Measurements from ENCODE around the gene FGF6.

DNA sequence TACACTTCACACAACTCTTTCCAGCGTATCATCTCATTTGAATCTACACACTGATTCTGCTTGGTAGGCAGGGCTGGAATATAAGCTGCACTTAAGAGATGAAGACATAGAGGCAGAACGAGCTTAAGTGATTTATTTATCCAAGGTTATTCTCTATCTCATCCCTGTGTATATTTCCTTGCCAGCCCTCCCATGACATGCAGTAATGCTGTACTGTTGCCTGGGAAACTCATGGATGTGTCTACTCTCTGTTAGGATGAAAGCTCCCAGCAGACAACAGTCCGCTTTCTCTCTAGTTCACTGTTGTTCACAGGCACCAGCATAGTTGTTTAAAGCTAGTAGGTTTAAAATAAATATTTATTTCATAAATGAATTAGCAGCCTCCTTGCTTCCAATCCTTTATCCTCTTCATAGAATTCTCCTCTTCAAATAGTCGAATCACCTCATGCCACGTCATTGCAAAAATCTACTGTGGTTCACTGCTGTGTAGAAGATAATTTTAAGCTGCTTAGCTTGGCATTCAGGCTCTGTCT lies 25.4 kb downstream of the FGF6 start:
- TF ChIP-seq, protein P1, sequence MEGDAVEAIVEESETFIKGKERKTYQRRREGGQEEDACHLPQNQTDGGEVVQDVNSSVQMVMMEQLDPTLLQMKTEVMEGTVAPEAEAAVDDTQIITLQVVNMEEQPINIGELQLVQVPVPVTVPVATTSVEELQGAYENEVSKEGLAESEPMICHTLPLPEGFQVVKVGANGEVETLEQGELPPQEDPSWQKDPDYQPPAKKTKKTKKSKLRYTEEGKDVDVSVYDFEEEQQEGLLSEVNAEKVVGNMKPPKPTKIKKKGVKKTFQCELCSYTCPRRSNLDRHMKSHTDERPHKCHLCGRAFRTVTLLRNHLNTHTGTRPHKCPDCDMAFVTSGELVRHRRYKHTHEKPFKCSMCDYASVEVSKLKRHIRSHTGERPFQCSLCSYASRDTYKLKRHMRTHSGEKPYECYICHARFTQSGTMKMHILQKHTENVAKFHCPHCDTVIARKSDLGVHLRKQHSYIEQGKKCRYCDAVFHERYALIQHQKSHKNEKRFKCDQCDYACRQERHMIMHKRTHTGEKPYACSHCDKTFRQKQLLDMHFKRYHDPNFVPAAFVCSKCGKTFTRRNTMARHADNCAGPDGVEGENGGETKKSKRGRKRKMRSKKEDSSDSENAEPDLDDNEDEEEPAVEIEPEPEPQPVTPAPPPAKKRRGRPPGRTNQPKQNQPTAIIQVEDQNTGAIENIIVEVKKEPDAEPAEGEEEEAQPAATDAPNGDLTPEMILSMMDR (IDR thresholded peaks at IDR 0.05 in 8 of 11, conservative IDR thresholded peaks at IDR 0.05 in 3 of 11) = no peak
- TF ChIP-seq POLR2A (IDR thresholded peaks at IDR 0.05) = no peak

All from spleen (tissue), 7 donors.